ENCODE results near the gene CDC42BPA.
"Not testable (repeated sequence)": the region's sequence is repeated elsewhere in the genome, so short reads cannot be mapped to it uniquely, and the experiment has no call there.

Gene CDC42BPA

GRCh38 chr1:227120826-227121225, 197.5 kb downstream of the CDC42BPA start:
- no peak overlapping the region for H2AFZ ChIP-seq (ENCODE audit: low read depth, low read length)
- no peak for TF ChIP-seq CTCF (IDR thresholded peaks at IDR 0.05; ENCODE audit: borderline replicate concordance, extremely low read depth, low read length, poor library complexity, severe bottlenecking)
- no peak for TF ChIP-seq EZH2 (IDR thresholded peaks at IDR 0.05; ENCODE audit: borderline replicate concordance, low read depth, low read length, severe bottlenecking)
- DNase-seq (no peak), ATAC-seq (ENCODE audit: insufficient read depth, low read depth) (no peak)
- no peak overlapping the region for H3K4me2 ChIP-seq (ENCODE audit: insufficient read depth, low read length)
- no peak overlapping the region for H3K9ac ChIP-seq (ENCODE audit: low read depth, low read length)
- H3K4me3 ChIP-seq (ENCODE audit: low read depth in 1 of 2, low read length in 2 of 2): no peak overlapping the region
- H3K4me1 ChIP-seq (ENCODE audit: insufficient read depth, low read length): no peaks in the 10 kb centered on the region
- no peaks in the 10 kb centered on the region for H3K79me2 ChIP-seq (ENCODE audit: insufficient read depth, low read length)
- no peaks in the 10 kb centered on the region for H3K9me3 ChIP-seq (ENCODE audit: insufficient read depth, low read length, severe bottlenecking)
- H3K27ac ChIP-seq (ENCODE audit: low read length): no peak overlapping the region
- no peaks in the 10 kb centered on the region for H3K36me3 ChIP-seq (ENCODE audit: insufficient read depth, low read length)
- H4K20me1 ChIP-seq (ENCODE audit: insufficient read depth, low read length): no peaks in the 10 kb centered on the region
- H3K27me3 ChIP-seq (ENCODE audit: insufficient read depth, low read length, poor library complexity): peaks cover 4% of the 10 kb centered on the region

- no peak for ATAC-seq (ENCODE audit: insufficient read depth, low read depth)
- H3K27me3 ChIP-seq (ENCODE audit: insufficient read depth, low read length, poor library complexity): peaks cover 13% of the 10 kb centered on the region
- H3K9me3 ChIP-seq (ENCODE audit: insufficient read depth, low read length, severe bottlenecking): no peaks in the 10 kb centered on the region
- no peak for TF ChIP-seq EZH2 (IDR thresholded peaks at IDR 0.05; ENCODE audit: borderline replicate concordance, low read depth, low read length, severe bottlenecking)
- no peak for TF ChIP-seq CTCF (IDR thresholded peaks at IDR 0.05; ENCODE audit: borderline replicate concordance, extremely low read depth, low read length, poor library complexity, severe bottlenecking)
- H3K27ac ChIP-seq (ENCODE audit: low read length): no peak overlapping the region
- H3K4me3 ChIP-seq (ENCODE audit: low read depth in 1 of 2, low read length in 2 of 2): no peak overlapping the region
- no peaks in the 10 kb centered on the region for H4K20me1 ChIP-seq (ENCODE audit: insufficient read depth, low read length)
- H3K36me3 ChIP-seq (ENCODE audit: insufficient read depth, low read length): no peaks in the 10 kb centered on the region
- H3K9ac ChIP-seq (ENCODE audit: low read depth, low read length): no peak overlapping the region
- no peaks in the 10 kb centered on the region for H3K79me2 ChIP-seq (ENCODE audit: insufficient read depth, low read length)
- DNase-seq: no peak
- no peak overlapping the region for H3K4me2 ChIP-seq (ENCODE audit: insufficient read depth, low read length)
- no peak overlapping the region for H2AFZ ChIP-seq (ENCODE audit: low read depth, low read length)
- no peaks in the 10 kb centered on the region for H3K4me1 ChIP-seq (ENCODE audit: insufficient read depth, low read length)
Measured at GRCh38 chr1:227112538-227112937, 205.8 kb downstream of the CDC42BPA start.

- no peak for DNase-seq
- H3K79me2 ChIP-seq (ENCODE audit: insufficient read depth, low read length): no peaks in the 10 kb centered on the region
- H3K4me3 ChIP-seq (ENCODE audit: low read depth in 1 of 2, low read length in 2 of 2): no peak overlapping the region
- peaks cover 13% of the 10 kb centered on the region for H3K27me3 ChIP-seq (ENCODE audit: insufficient read depth, low read length, poor library complexity)
- H3K9me3 ChIP-seq (ENCODE audit: insufficient read depth, low read length, severe bottlenecking): no peaks in the 10 kb centered on the region
- TF ChIP-seq EZH2 (IDR thresholded peaks at IDR 0.05; ENCODE audit: borderline replicate concordance, low read depth, low read length, severe bottlenecking) (no peak), CTCF (IDR thresholded peaks at IDR 0.05; ENCODE audit: borderline replicate concordance, extremely low read depth, low read length, poor library complexity, severe bottlenecking) (no peak)
- H4K20me1 ChIP-seq (ENCODE audit: insufficient read depth, low read length): no peaks in the 10 kb centered on the region
- no peak for ATAC-seq (ENCODE audit: insufficient read depth, low read depth)
- H3K9ac ChIP-seq (ENCODE audit: low read depth, low read length): no peak overlapping the region
- no peaks in the 10 kb centered on the region for H3K4me1 ChIP-seq (ENCODE audit: insufficient read depth, low read length)
- H3K4me2 ChIP-seq (ENCODE audit: insufficient read depth, low read length): no peak overlapping the region
- H2AFZ ChIP-seq (ENCODE audit: low read depth, low read length): no peak overlapping the region
- H3K36me3 ChIP-seq (ENCODE audit: insufficient read depth, low read length): no peaks in the 10 kb centered on the region
- H3K27ac ChIP-seq (ENCODE audit: low read length): no peak overlapping the region
Measured at GRCh38 chr1:227111782-227112181, 206.5 kb downstream of the CDC42BPA start.

GRCh38 chr1:227105291-227105690, 213.0 kb downstream of the CDC42BPA start:
- not testable (repeated sequence) for H2AFZ ChIP-seq (ENCODE audit: low read depth, low read length); H4K20me1 ChIP-seq (ENCODE audit: insufficient read depth, low read length); H3K4me2 ChIP-seq (ENCODE audit: insufficient read depth, low read length); ATAC-seq (ENCODE audit: insufficient read depth, low read depth); H3K4me3 ChIP-seq (ENCODE audit: low read depth in 1 of 2, low read length in 2 of 2); H3K27ac ChIP-seq (ENCODE audit: low read length); H3K4me1 ChIP-seq (ENCODE audit: insufficient read depth, low read length); H3K27me3 ChIP-seq (ENCODE audit: insufficient read depth, low read length, poor library complexity); H3K9me3 ChIP-seq (ENCODE audit: insufficient read depth, low read length, severe bottlenecking); DNase-seq; H3K36me3 ChIP-seq (ENCODE audit: insufficient read depth, low read length); H3K79me2 ChIP-seq (ENCODE audit: insufficient read depth, low read length); H3K9ac ChIP-seq (ENCODE audit: low read depth, low read length)
